ENCODE results near the gene NPSR1.

DNA sequence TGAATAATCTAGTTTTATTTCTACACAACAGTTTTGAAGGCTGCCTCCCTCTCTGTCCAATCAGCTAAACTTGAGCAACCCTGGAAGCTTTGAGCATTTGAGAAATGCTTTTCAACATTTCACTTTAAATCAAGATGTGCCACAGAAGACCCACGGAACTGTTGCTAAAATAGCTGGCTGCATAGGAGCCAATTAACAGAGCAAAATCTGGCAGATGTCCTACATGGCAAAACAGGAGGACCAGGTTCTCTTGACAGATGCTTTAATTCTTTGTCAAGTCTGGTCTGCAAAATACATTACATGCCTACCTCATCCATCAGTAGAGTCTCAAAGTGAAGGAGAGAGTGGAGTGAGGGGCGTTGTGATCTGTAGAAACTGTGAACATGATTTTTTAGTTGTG, 193.4 kb downstream of the NPSR1 start:
- TF ChIP-seq CTCF (IDR thresholded peaks at IDR 0.05) (no peak), POLR2A (IDR thresholded peaks at IDR 0.05) (no peak)

Measured in heart left ventricle (tissue), 13 donors.